ENCODE results near the gene PCSK5. TPM values are rescaled to one million over a fixed set of nuclear protein-coding genes. Genes with fewer than 3 reads are reported as not detected.

The PCSK5 gene
- total RNA-seq, 1 donor from 2014 or later: 30.7 TPM

- H3K36me3 Mint-ChIP-seq: no peaks in the 10 kb centered on the region
- no peaks in the 10 kb centered on the region for H3K27me3 Mint-ChIP-seq
Measured at GRCh38 chr9:76227156-76227555, 336.7 kb downstream of the PCSK5 start.

GRCh38 chr9:76231001-76231400, 340.5 kb downstream of the PCSK5 start:
- DNase-seq (ENCODE audit: extremely low spot score, unreplicated experiment): no peak
- no peaks in the 10 kb centered on the region for H3K36me3 Mint-ChIP-seq
- TF ChIP-seq CTCF (conservative IDR thresholded peaks at IDR 0.05): no peak
- H3K4me3 Mint-ChIP-seq: no peak overlapping the region
- H3K4me1 Mint-ChIP-seq (ENCODE audit: unreplicated experiment): no peaks in the 10 kb centered on the region
- no peaks in the 10 kb centered on the region for H3K27me3 Mint-ChIP-seq
- no peaks in the 10 kb centered on the region for H3K9me3 Mint-ChIP-seq
- H3K27ac Mint-ChIP-seq: no peak overlapping the region

More at GRCh38 chr9:76227156-76227555, 336.7 kb downstream of the PCSK5 start:
- no peak overlapping the region for H3K4me3 Mint-ChIP-seq
- DNase-seq (ENCODE audit: extremely low spot score, unreplicated experiment): no peak
- peaks cover 4% of the 10 kb centered on the region for H3K9me3 Mint-ChIP-seq
- H3K27ac Mint-ChIP-seq: no peak overlapping the region
- peaks cover 7% of the 10 kb centered on the region for H3K4me1 Mint-ChIP-seq (ENCODE audit: unreplicated experiment)
- no peak for TF ChIP-seq CTCF (conservative IDR thresholded peaks at IDR 0.05)

DNA sequence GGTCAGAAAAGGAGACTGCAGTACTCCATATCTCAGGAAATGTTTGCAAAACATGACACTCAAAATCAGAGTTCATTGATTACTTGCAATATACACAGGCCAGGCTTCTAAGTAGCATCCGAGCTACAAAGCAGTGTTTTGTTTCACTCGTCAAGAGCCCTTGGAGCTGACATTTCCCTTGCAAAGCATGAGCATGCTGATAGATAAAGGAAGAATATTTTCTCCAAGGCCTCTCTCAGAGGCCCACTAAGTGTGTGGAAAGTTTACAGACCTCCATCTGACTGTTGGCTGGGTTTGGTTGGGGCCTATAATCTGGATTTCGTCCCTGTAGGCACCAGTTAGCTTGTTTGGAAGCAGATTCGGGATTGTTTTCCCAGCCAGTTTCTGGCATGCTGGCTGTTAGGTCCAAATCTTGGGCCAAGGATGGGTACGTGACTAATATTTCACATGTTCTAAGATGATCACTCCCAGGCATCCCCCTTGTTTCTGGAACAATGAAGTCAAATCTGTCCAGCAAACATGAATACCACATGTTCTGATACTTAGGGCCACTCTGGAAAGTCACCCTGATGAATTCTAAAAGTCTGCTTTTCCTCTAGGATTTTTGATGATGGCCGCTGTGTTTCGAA, 342.5 kb downstream of the PCSK5 start:
- no peak overlapping the region for H3K4me3 Mint-ChIP-seq
- no peaks in the 10 kb centered on the region for H3K27me3 Mint-ChIP-seq
- H3K9me3 Mint-ChIP-seq: no peaks in the 10 kb centered on the region

GRCh38 chr9:76240578-76240977, 350.1 kb downstream of the PCSK5 start:
- no peak overlapping the region for H3K27ac Mint-ChIP-seq
- H3K27me3 Mint-ChIP-seq: no peaks in the 10 kb centered on the region
- H3K4me3 Mint-ChIP-seq: no peak overlapping the region
- no peaks in the 10 kb centered on the region for H3K9me3 Mint-ChIP-seq
- no peaks in the 10 kb centered on the region for H3K36me3 Mint-ChIP-seq
- H3K4me1 Mint-ChIP-seq (ENCODE audit: unreplicated experiment): no peaks in the 10 kb centered on the region
- DNase-seq (ENCODE audit: extremely low spot score, unreplicated experiment): no peak
- TF ChIP-seq CTCF (conservative IDR thresholded peaks at IDR 0.05): no peak

More for the DNA sequence above, 342.5 kb downstream of the PCSK5 start:
- TF ChIP-seq CTCF (conservative IDR thresholded peaks at IDR 0.05): no peak
- H3K27ac Mint-ChIP-seq: no peak overlapping the region
- H3K4me1 Mint-ChIP-seq (ENCODE audit: unreplicated experiment): no peaks in the 10 kb centered on the region
- H3K36me3 Mint-ChIP-seq: no peaks in the 10 kb centered on the region
- no peak for DNase-seq (ENCODE audit: extremely low spot score, unreplicated experiment)

- no peaks in the 10 kb centered on the region for H3K36me3 Mint-ChIP-seq
- H3K27ac Mint-ChIP-seq: no peak overlapping the region
- H3K27me3 Mint-ChIP-seq: no peaks in the 10 kb centered on the region
- no peaks in the 10 kb centered on the region for H3K4me1 Mint-ChIP-seq (ENCODE audit: unreplicated experiment)
- no peak for TF ChIP-seq CTCF (conservative IDR thresholded peaks at IDR 0.05)
- no peaks in the 10 kb centered on the region for H3K9me3 Mint-ChIP-seq
- no peak for DNase-seq (ENCODE audit: extremely low spot score, unreplicated experiment)
- H3K4me3 Mint-ChIP-seq: no peak overlapping the region
Measured at GRCh38 chr9:76245518-76245917, 355.0 kb downstream of the PCSK5 start.
